Psoas muscle (tissue), 8 donors: ENCODE measurements around the gene MICAL3. TPM values are rescaled to one million over a fixed set of nuclear protein-coding genes. Genes with fewer than 3 reads are reported as not detected.

Experiments used
- ATAC-seq, 4 donors: fragments of 200-7000 bp; cut with Tn5 transposase; one replicate each; pipeline ENCODE4 v1.9.1; 2020; ENCODE audit warnings: moderate library complexity in 3 of 4, mild to moderate bottlenecking in 2 of 4
- DNase-seq, 2 donors: peaks; one replicate each; pipeline ENCODE4 v3.0.0-alpha.2; 2020
- H3K27ac ChIP-seq: fragments of 200-600 bp; one replicate; pipeline ENCODE4 v1.8.0; 2022
- H3K27me3 ChIP-seq, 3 donors: fragments of 200-600 bp in 1 of 3; one replicate each; pipeline versions ENCODE4 v1.6.1 to v1.8.0; 2013 to 2022; ENCODE audit warnings: low read length in 2 of 3, mild to moderate bottlenecking in 2 of 3, moderate library complexity in 1 of 3; ENCODE audit not compliant: insufficient read depth in 3 of 3
- H3K36me3 ChIP-seq, 2 donors: fragments of 200-600 bp in 1 of 2; one replicate each; pipeline versions ENCODE4 v1.6.1 to v1.8.0; 2013 to 2022; ENCODE audit warnings: low read depth in 1 of 2, mild to moderate bottlenecking in 1 of 2, moderate library complexity in 1 of 2; ENCODE audit not compliant: insufficient read depth in 1 of 2
- H3K4me1 ChIP-seq: fragments of 200-600 bp; one replicate; pipeline ENCODE4 v1.8.0; 2022
- H3K4me3 ChIP-seq: fragments of 200-600 bp; one replicate; pipeline ENCODE4 v1.8.0; 2022; ENCODE audit warnings: mild to moderate bottlenecking
- H3K9me3 ChIP-seq: fragments of 200-600 bp; one replicate; pipeline ENCODE4 v1.8.0; 2022
- CTCF ChIP-seq: fragments of 200-600 bp; IDR thresholded peaks from one replicate; pipeline ENCODE4 v1.8.0; 2022; ENCODE audit warnings: antibody characterized with exemption
- WGBS, 3 donors: extraction: QIAGEN DNeasy Blood & Tissue Kit; methylation state at CpG; one replicate each; pipeline versions ENCODE4 v1.1.6 to v1.1.7; 2013; 5-methylcytosine and 5-hydroxymethylcytosine counted together
- intact Hi-C, 2 donors: fragments of 100-400 bp; cut with DNase I; formaldehyde crosslinking; loops; one replicate each; pipeline versions ENCODE4 v1.11.0 to v1.14.2; 2022
- polyA plus RNA-seq, 3 donors: library from polyadenylated mRNA; stranded (reverse); fragments of 200-250 nt; gene quantifications; one replicate each; pipeline ENCODE4 v1.2.3, GENCODE V29; 2013
- total RNA-seq, 4 donors: library from RNA; stranded (reverse); fragmentation: NEBNext Ultra II Directional in 2 of 4; extraction: Animal tissue kit (Norgen Biotek cat#: 25700) in 2 of 4; gene quantifications; one replicate each; pipeline versions ENCODE4 v1.2.1 to v1.2.4, GENCODE V29; 2021 to 2023
- donor health status: healthy with polysubstance abuse.
- donor health status: DM: no; HTN: no; CAD: no; lungs with moderate emphysema.
- donor health status: Bipolar disorder and iron deficiency.
- donor health status: healthy.
- donor health status: DM: yes; HTN: yes; CAD: no.
- donor health status: DM: no; HTN: no; CAD: no.
- donor health status: DM: no; HTN: no; CAD: no.
- donor health status: DM: yes; HTN: yes; CAD: no.

Gene MICAL3
- total and polyA plus RNA-seq, 7 donors, result 2.1 to 38.3 (median 15.5) TPM

DNA sequence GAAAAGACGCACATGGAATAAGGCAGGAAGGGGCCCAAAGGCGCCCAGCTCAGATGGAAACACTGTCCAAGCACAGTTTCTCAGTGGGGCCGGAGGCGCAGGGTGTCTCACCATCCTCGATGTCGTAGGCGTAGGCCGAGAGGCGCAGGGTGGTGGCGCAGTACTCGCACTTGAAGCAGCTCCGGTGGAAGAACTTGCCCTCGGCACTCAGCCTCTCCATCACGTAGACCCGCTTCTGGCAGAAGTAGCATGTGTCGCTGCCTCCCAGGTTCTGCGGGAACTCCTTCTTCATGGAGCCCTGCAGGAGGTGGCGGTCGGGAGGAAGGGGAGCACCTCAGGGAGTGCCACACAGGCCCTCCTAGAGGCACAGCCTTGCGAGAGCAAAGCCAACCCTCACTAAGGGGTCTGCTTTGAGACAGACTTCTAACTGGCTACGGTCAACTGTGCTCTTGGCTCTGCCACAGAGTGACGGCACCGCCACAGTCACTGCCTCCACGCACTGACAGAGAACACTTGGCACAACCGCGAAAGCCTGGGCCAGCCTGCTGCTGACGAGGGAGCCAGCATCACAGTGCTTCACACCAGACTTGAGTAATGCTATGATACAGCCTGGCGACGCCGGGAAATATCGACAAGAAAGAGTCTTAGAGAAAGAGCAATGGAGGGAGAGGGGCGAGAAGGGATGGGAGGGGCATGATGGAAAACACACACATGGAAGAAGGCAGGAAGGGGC, 152.5 kb downstream of the MICAL3 start:
- Histone ChIP-seq H3K36me3 (peaks cover 5 to 66% of the 10 kb centered on the region in 2 donors), H3K4me1 (peaks cover 16% of the 10 kb centered on the region), H3K4me3 (no peak overlapping the region), H3K27ac (peak overlapping the region; percentile 36), H3K9me3 (no peaks in the 10 kb centered on the region), H3K27me3 (no peaks in the 10 kb centered on the region)
- intact Hi-C loops, result no loop called here
- no peak for TF ChIP-seq CTCF
- WGBS, 3 donors, result 74 to 90% (median 84%) methylated on average over 32 of the region's 32 CpGs
- ATAC-seq (peak; percentile 38 to 62 (median 42)), DNase-seq (peak in 1 of 2 donors; percentile 64)

DNA sequence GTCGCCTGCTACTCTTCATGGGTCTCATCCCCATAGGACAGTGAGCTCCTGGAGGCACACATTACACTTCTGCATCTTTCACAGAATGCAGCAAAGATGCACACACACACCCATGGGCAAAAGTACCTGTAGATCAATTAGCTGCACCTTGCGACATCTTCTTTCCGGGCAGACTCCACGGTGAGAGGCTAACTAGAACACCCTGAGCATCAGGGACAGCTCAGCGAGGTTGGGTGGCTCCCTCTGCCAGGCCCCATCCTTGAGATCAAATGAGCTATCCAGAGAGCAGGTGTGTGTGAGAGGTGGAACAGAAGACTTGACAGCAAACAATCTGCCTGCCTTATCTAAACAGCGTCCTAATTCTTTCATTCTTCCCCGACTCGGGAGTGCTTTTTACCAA, 154.0 kb downstream of the MICAL3 start:
- TF ChIP-seq CTCF, result no peak
- 87 to 91% (median 88%) methylated on average over 8 of the region's 8 CpGs for WGBS, 3 donors
- Histone ChIP-seq H3K27me3 (no peaks in the 10 kb centered on the region), H3K4me3 (no peak overlapping the region), H3K9me3 (no peaks in the 10 kb centered on the region), H3K27ac (no peak overlapping the region), H3K4me1 (peaks cover 18% of the 10 kb centered on the region), H3K36me3 (peaks cover 5 to 70% of the 10 kb centered on the region in 2 donors)
- ATAC-seq (no peak), DNase-seq (no peak)
- intact Hi-C loops, result no loop called here

GRCh38 chr22:17869285-17870096, 154.9 kb downstream of the MICAL3 start:
- H3K27ac ChIP-seq, result peak overlapping the region; percentile 56
- no peak for TF ChIP-seq CTCF
- no peaks in the 10 kb centered on the region for H3K9me3 ChIP-seq
- ATAC-seq (peak in 2 of 4 donors; percentile 19 to 42), DNase-seq (no peak)
- H3K4me3 ChIP-seq, result no peak overlapping the region
- H3K4me1 ChIP-seq, result peaks cover 18% of the 10 kb centered on the region
- WGBS, 3 donors, result 46 to 74% (median 50%) methylated on average over 9 of the region's 9 CpGs
- H3K27me3 ChIP-seq, result no peaks in the 10 kb centered on the region
- intact Hi-C loops, result no loop called here
- peaks cover 5 to 71% of the 10 kb centered on the region in 2 donors for H3K36me3 ChIP-seq

DNA sequence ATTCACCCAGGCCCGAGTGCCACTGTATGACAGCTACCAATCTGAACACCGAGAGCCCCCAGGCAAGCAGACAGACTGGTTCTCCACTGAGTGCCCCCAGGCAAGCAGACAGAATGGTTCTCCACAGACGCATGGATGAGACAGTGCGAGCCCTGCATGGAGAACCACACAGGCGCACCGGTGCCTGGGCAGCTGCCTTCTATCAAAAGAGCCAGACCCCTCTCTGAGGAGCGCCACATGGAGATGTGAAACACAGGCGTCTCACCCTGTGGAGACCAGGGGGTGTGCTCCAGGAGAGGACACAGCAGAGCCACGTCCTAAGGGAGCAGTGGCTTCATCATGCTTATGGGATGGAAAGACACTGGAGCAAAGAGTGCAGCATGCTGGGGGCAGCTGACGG, 155.6 kb downstream of the MICAL3 start:
- intact Hi-C loops, result no loop called here
- Histone ChIP-seq H3K36me3 (peaks cover 5 to 77% of the 10 kb centered on the region in 2 donors), H3K27me3 (no peaks in the 10 kb centered on the region), H3K4me1 (peaks cover 18% of the 10 kb centered on the region), H3K4me3 (no peak overlapping the region), H3K27ac (peak overlapping the region; percentile 56), H3K9me3 (no peaks in the 10 kb centered on the region)
- DNase-seq (no peak), ATAC-seq (no peak)
- TF ChIP-seq CTCF, result no peak
- WGBS, 3 donors, result 94 to 96% (median 95%) methylated on average over 10 of the region's 10 CpGs
